Epithelial cell of proximal tubule (primary cell): ENCODE data around the gene ARPP21. TPM values are rescaled to one million over a fixed set of nuclear protein-coding genes. Genes with fewer than 3 reads are reported as not detected.
A peak's percentile ranks its signal among the peaks of the same experiment; 100 is the strongest.

Source experiments
- DNase-seq: peaks from one replicate; pipeline ENCODE4 v3.0.0-alpha.2; 2011; ENCODE audit warnings: low read depth
- H3K4me3 ChIP-seq: 2 replicates; pipeline ENCODE4 v1.5.1; 2011; ENCODE audit warnings: low read depth, mild to moderate bottlenecking, low read length
- CTCF ChIP-seq: conservative IDR thresholded peaks from 2 replicates; pipeline ENCODE4 v1.5.1; 2012; ENCODE audit warnings: low read depth, mild to moderate bottlenecking, low read length
- total RNA-seq: library from RNA; depleted of rRNA; stranded (reverse); fragments of >200 nt; gene quantifications from 2 replicates; pipeline ENCODE4 v1.2.3, GENCODE V29; 2015

ARPP21 gene
- total RNA-seq, 1 donor from 2014 or later: not detected

GRCh38 chr3:35776346-35776745 lies 137.0 kb downstream of the ARPP21 start:
- no peak for TF ChIP-seq CTCF
- no peak for DNase-seq
- no peak overlapping the region for H3K4me3 ChIP-seq

- no peak overlapping the region for H3K4me3 ChIP-seq
- no peak for DNase-seq
- peak; percentile 7 for TF ChIP-seq CTCF
Measured at GRCh38 chr3:35777065-35777464, 137.7 kb downstream of the ARPP21 start.

GRCh38 chr3:35777563-35778554 lies 138.5 kb downstream of the ARPP21 start:
- no peak for DNase-seq
- H3K4me3 ChIP-seq: no peak overlapping the region
- no peak for TF ChIP-seq CTCF

- TF ChIP-seq CTCF: no peak
- DNase-seq: no peak
- H3K4me3 ChIP-seq: no peak overlapping the region
Measured at GRCh38 chr3:35779611-35780010, 140.3 kb downstream of the ARPP21 start.

GRCh38 chr3:35780800-35781199 lies 141.5 kb downstream of the ARPP21 start:
- no peak for DNase-seq
- TF ChIP-seq CTCF: no peak
- H3K4me3 ChIP-seq: no peak overlapping the region

- no peak for TF ChIP-seq CTCF
- DNase-seq: no peak
- no peak overlapping the region for H3K4me3 ChIP-seq
Measured at GRCh38 chr3:35781558-35781957, 142.2 kb downstream of the ARPP21 start.

GRCh38 chr3:35782355-35782754 lies 143.0 kb downstream of the ARPP21 start:
- TF ChIP-seq CTCF: no peak
- no peak overlapping the region for H3K4me3 ChIP-seq
- no peak for DNase-seq
